Naive thymus-derived CD4-positive, alpha-beta T cell (primary cell): ENCODE measurements around the gene POP7. TPM values are rescaled to one million over a fixed set of nuclear protein-coding genes. Genes with fewer than 3 reads are reported as not detected.

ENCODE experiments used
- ATAC-seq: fragments of 150-1000 bp; cut with Tn5 transposase; 2 replicates; pipeline ENCODE4 v1.10.0; 2021; ENCODE audit warnings: mild to moderate bottlenecking, moderate library complexity
- CTCF ChIA-PET: fragments of 350-600 bp; sonication (Branson Sonifier 250); formaldehyde crosslinking; loops from one replicate; lab custom pipeline; 2021; ENCODE audit warnings: antibody characterized with exemption; lab: Charles Lee
- POLR2A ChIA-PET: fragments of 350-600 bp; sonication (Branson Sonifier 250); formaldehyde crosslinking; loops from one replicate; lab custom pipeline; 2021; ENCODE audit warnings: antibody characterized with exemption, inconsistent platforms; lab: Charles Lee
- DNase-seq, 9 donors: peaks; one replicate each; pipeline versions ENCODE4 v3.0.0 to v3.0.0-alpha.2; 2020 to 2022; ENCODE audit warnings: mixed read lengths in 1 of 9
- H3K27ac ChIP-seq: one replicate; pipeline ENCODE4 v1.7.0; 2013; ENCODE audit warnings: mild to moderate bottlenecking, low read depth, low read length, moderate library complexity
- H3K27me3 ChIP-seq, 2 donors: one replicate each; pipeline ENCODE4 v1.7.0; 2013; ENCODE audit warnings: low read length in 2 of 2, mild to moderate bottlenecking in 2 of 2, moderate library complexity in 2 of 2; ENCODE audit not compliant: control insufficient read depth in 2 of 2, insufficient read depth in 2 of 2
- H3K36me3 ChIP-seq, 3 experiments: 1 replicate in 2 of 3; 2 replicates in 1 of 3; pipeline ENCODE4 v1.7.0; 2013; ENCODE audit warnings: low read length in 3 of 3, mild to moderate bottlenecking in 3 of 3, moderate library complexity in 1 of 3; ENCODE audit not compliant: insufficient read depth in 3 of 3, control insufficient read depth in 2 of 3
- H3K4me1 ChIP-seq, 2 donors: one replicate each; pipeline ENCODE4 v1.7.0; 2013; ENCODE audit warnings: low read length in 2 of 2, mild to moderate bottlenecking in 2 of 2, moderate library complexity in 1 of 2; ENCODE audit not compliant: control insufficient read depth in 2 of 2, insufficient read depth in 2 of 2
- H3K4me3 ChIP-seq: 2 replicates; pipeline ENCODE4 v1.7.0; 2013; ENCODE audit warnings: mild to moderate bottlenecking, low read length
- H3K9me3 ChIP-seq, 3 experiments: 1 replicate in 2 of 3; 2 replicates in 1 of 3; pipeline ENCODE4 v1.7.0; 2013; ENCODE audit warnings: low read length in 3 of 3; ENCODE audit not compliant: control insufficient read depth in 2 of 3
- H3K27ac Mint-ChIP-seq, 9 donors: one replicate each; pipeline ENCODE4 v1.8.0; 2020 to 2022; ENCODE audit warnings: mixed read lengths in 9 of 9, mild to moderate bottlenecking in 8 of 9, moderate library complexity in 5 of 9, inconsistent platforms in 2 of 9
- H3K27me3 Mint-ChIP-seq, 5 donors: one replicate each; pipeline ENCODE4 v1.8.0; 2021 to 2022; ENCODE audit warnings: mixed read lengths in 5 of 5, mild to moderate bottlenecking in 1 of 5
- H3K36me3 Mint-ChIP-seq, 5 donors: one replicate each; pipeline ENCODE4 v1.8.0; 2020 to 2022; ENCODE audit warnings: mixed read lengths in 5 of 5, mild to moderate bottlenecking in 3 of 5, inconsistent platforms in 1 of 5
- H3K4me1 Mint-ChIP-seq, 7 donors: one replicate each; pipeline ENCODE4 v1.8.0; 2020 to 2022; ENCODE audit warnings: mixed read lengths in 7 of 7, mild to moderate bottlenecking in 3 of 7, inconsistent platforms in 1 of 7
- H3K4me3 Mint-ChIP-seq, 10 donors: one replicate each; pipeline ENCODE4 v1.8.0; 2020 to 2022; ENCODE audit warnings: mild to moderate bottlenecking in 10 of 10, mixed read lengths in 10 of 10, moderate library complexity in 6 of 10, inconsistent platforms in 2 of 10
- H3K9me3 Mint-ChIP-seq, 11 donors: one replicate each; pipeline ENCODE4 v1.8.0; 2020 to 2022; ENCODE audit warnings: mixed read lengths in 11 of 11, mild to moderate bottlenecking in 4 of 11, inconsistent platforms in 1 of 11, moderate library complexity in 1 of 11
- intact Hi-C, 2 donors: fragments of 100-400 bp; cut with micrococcal nuclease; formaldehyde crosslinking; loops; one replicate each; pipeline ENCODE4 v1.15.1; 2023
- polyA plus RNA-seq, 2 donors: library from polyadenylated mRNA; unstranded; fragments of 300-500 nt; fragmentation: Illumina TruSeq; gene quantifications; one replicate each; pipeline ENCODE4 v1.2.3, GENCODE V29; 2021
- total RNA-seq, 6 experiments: library from RNA in 5 of 6; stranded (reverse) in 5 of 6; gene quantifications; 1 replicate in 5 of 6; 2 replicates in 1 of 6; pipeline ENCODE4 v1.2.3 and lab custom pipeline; 2021 to 2026

POP7 gene
- total and polyA plus RNA-seq, 7 experiments from 2014 or later, result 8.9 to 56.4 (median 17.7) TPM

DNA sequence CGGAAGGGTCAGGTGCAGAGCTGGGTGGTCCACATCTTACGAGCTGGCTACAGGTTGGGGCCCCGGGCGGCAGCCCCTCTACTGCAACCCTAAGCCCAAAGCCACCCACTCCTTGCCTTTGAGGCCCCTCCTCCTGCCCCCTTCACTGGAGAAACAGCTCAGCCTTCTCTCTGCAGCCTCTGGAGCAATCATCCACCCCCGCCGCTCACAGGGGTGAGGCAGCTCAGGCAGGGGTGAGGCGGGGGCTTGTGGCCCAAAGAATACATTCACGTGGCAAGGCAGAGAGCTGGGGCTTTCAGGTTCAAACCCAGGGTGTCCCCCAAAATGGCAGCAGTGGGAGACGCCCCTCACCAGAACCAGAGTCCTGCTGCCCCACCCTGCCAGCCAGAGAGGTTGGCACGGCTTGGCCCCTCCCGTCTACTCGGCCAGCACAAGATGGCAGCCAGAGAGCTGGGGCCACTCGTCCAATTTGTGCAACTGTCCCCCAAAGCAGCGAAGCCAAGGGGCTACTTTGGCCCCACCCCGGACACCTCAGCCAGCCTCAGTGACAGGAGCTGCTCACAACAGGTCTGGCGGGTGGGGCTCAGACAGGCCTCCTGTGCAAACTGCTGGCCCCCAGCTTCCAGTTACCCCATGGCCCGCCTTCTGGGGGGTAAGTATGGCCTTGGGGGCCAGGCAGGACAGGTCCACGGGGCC is 25.2 kb upstream of the POP7 start:
- Mint-ChIP-seq H3K27me3 (no peaks in the 10 kb centered on the region), H3K36me3 (peaks cover 0 to 19% (median 0%) of the 10 kb centered on the region in 5 donors), H3K9me3 (peaks cover 0 to 1% (median 0%) of the 10 kb centered on the region in 11 donors), H3K4me3 (peak overlapping the region in 4 of 10 donors; percentile 30 to 61 (median 46)), H3K27ac (peak overlapping the region in 8 of 9 donors; percentile 12 to 90 (median 70)), H3K4me1 (peaks cover 21 to 50% (median 30%) of the 10 kb centered on the region in 7 donors)
- ChIA-PET CTCF (interaction anchor here (0.8 to 5.8 kb wide), 2 partner anchors 11 to 92 kb away, joined by 6 to 33 read pairs; no protein-coding TSS in a partner anchor), POLR2A (interaction anchor here (1.0 to 5.5 kb wide), 10 partner anchors 8 to 116 kb away, joined by 3 to 37 read pairs (median 5); partner anchors contain the start of genes FBXO24, LRCH4, MOSPD3 and POP7)
- Histone ChIP-seq H3K36me3 (peaks cover 0 to 92% (median 8%) of the 10 kb centered on the region in 3 experiments), H3K27ac (peak overlapping the region; percentile 53), H3K9me3 (no peaks in the 10 kb centered on the region), H3K27me3 (no peaks in the 10 kb centered on the region), H3K4me1 (peaks cover 0 to 22% of the 10 kb centered on the region in 2 donors), H3K4me3 (no peak overlapping the region)
- intact Hi-C loops, result no loop called here
- DNase-seq (no peak), ATAC-seq (no peak)

DNA sequence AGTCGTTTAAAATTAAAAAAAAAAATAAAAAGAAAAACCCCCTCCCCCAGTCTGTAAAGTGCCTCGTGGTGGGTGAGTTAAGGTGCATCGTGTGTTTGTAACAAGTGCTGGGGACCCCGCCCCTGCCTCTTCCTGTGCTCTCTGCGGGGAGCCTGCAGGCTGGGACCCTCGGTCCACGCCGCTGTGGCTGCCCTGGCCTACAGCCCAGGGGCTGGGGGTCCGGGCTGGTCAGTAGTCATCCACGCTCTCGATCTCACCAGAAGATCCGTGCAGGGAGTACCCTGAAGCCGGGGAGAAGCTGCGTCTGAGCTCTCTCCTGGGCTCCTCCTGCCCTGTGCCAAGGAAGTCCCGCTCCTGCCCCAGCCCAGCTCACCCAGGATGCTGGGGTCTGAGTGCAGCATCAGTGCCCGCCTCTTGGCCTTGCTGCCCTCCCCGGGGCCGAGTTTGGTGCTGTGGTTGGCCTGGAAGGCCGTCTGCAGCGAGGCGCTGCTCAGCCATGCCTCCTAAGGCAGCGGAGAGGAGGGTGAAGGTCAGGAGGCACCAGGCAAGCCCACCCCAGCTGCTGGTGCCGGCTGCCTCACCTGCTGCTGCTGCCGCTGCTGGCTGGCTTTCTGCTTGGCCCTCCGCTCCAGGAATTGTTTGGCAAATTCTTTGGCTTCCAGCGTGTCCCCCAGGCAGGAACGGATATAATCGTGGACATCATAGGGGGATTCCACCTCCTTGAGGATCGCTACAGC is 24.3 kb upstream of the POP7 start:
- Mint-ChIP-seq H3K27ac (peak overlapping the region in 8 of 9 donors; percentile 41 to 81 (median 58)), H3K36me3 (peaks cover 0 to 19% (median 0%) of the 10 kb centered on the region in 5 donors), H3K9me3 (peaks cover 0 to 1% (median 0%) of the 10 kb centered on the region in 11 donors), H3K4me3 (peak overlapping the region in 4 of 10 donors; percentile 14 to 64 (median 40)), H3K4me1 (peaks cover 16 to 45% (median 26%) of the 10 kb centered on the region in 7 donors), H3K27me3 (no peaks in the 10 kb centered on the region)
- Histone ChIP-seq H3K4me3 (no peak overlapping the region), H3K36me3 (peaks cover 0 to 98% (median 11%) of the 10 kb centered on the region in 3 experiments), H3K27ac (peak overlapping the region; percentile 53), H3K9me3 (no peaks in the 10 kb centered on the region), H3K27me3 (no peaks in the 10 kb centered on the region), H3K4me1 (peaks cover 0 to 22% of the 10 kb centered on the region in 2 donors)
- ChIA-PET CTCF (interaction anchor here (5.8 kb wide), 1 partner anchor 10 kb away, joined by 33 read pairs; no protein-coding TSS in a partner anchor), POLR2A (interaction anchor here (1.0 to 5.5 kb wide), 7 partner anchors 10 to 117 kb away, joined by 3 to 37 read pairs (median 5); partner anchors contain the start of genes FBXO24, LRCH4, MOSPD3 and POP7)
- intact Hi-C loops, result no loop called here
- DNase-seq (no peak), ATAC-seq (no peak)

DNA sequence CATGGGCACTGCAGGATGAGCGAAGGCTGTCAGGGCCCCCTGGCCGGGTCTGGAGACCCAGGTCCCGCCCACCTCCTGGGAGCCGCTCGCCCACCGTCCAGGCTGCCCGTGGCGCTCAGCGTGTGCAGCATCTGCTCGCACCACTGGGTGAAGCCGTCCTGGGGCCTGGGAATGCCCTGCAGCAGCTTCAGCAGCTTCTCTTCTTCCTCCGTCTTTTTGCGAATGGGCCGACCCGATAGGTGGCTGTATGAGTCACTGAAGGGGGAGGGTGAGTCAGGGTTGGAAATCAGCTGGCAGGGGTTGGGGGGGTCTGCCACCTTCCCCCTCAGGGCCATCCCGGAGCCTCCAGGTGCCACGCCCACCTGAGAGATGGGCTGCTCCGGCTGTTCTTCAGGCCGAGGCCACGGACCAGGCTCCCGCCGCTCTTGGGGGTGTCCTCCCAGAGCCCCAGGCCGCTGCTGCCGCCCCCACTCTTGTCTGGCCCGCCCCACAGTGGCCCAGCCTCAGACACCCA is 23.6 kb upstream of the POP7 start:
- H3K4me3 ChIP-seq, result no peak overlapping the region
- H3K27me3 ChIP-seq, result no peaks in the 10 kb centered on the region
- no peaks in the 10 kb centered on the region for H3K9me3 ChIP-seq
- no peak overlapping the region for H3K27ac ChIP-seq
- peaks cover 14 to 40% (median 22%) of the 10 kb centered on the region in 7 donors for H3K4me1 Mint-ChIP-seq
- ChIA-PET POLR2A (interaction anchor here (0.8 to 5.5 kb wide), 7 partner anchors 8 to 118 kb away, joined by 3 to 37 read pairs (median 6); partner anchors contain the start of genes FBXO24, LRCH4 and MOSPD3), CTCF (interaction anchor here (1.4 to 5.8 kb wide), 2 partner anchors 9 kb away, joined by 9 to 33 read pairs; no protein-coding TSS in a partner anchor)
- H3K4me1 ChIP-seq, result peaks cover 0 to 22% of the 10 kb centered on the region in 2 donors
- H3K27ac Mint-ChIP-seq, result no peak overlapping the region
- H3K4me3 Mint-ChIP-seq, result no peak overlapping the region
- H3K27me3 Mint-ChIP-seq, result no peaks in the 10 kb centered on the region
- H3K36me3 ChIP-seq, result peaks cover 0 to 98% (median 11%) of the 10 kb centered on the region in 3 experiments
- peaks cover 0 to 19% (median 0%) of the 10 kb centered on the region in 5 donors for H3K36me3 Mint-ChIP-seq
- intact Hi-C loops, result no loop called here
- peaks cover 0 to 1% (median 0%) of the 10 kb centered on the region in 11 donors for H3K9me3 Mint-ChIP-seq
- ATAC-seq (no peak), DNase-seq (no peak)

DNA sequence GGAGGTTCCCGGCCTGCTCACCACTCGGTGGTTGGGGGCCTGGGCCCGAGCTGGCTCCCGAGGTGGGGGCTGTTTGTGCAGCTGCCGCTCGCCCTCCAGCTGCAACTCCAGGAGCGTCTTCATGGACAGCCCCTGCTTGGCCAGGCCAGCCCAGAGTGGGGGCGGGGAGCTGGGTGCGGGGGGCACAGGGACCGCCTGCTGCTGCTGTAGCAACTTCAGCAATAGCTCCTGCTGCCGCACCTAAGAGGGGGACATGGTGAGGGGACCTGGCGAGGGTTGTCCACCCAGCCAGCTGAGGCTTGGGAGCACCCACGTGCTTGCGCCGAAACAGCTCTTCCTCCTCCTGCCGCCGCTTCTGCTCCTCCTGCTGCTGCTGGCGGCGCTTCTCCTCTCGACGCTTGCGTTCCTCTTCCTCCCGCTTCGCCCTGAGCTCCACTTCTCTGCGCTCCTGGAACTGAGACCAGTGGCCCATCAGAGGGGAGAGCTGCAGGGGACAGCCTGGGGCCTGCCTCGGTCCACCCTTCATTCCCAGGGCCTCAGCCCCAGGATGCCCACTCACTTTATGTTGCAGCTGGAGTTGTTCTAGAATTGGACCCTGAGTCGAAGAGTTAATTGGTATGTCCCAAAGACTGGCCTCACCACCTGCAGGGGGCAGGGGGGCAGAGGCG is 22.8 kb upstream of the POP7 start:
- ATAC-seq (no peak), DNase-seq (no peak)
- no peak overlapping the region for H3K4me3 ChIP-seq
- H3K27me3 ChIP-seq, result no peaks in the 10 kb centered on the region
- peak overlapping the region in 1 of 10 donors; percentile 34 for H3K4me3 Mint-ChIP-seq
- no peaks in the 10 kb centered on the region for H3K9me3 Mint-ChIP-seq
- H3K36me3 Mint-ChIP-seq, result peaks cover 0 to 13% (median 0%) of the 10 kb centered on the region in 5 donors
- CTCF ChIA-PET, result interaction anchor here (0.6 to 1.4 kb wide), 2 partner anchors 8 to 13 kb away, joined by 4 to 9 read pairs; no protein-coding TSS in a partner anchor
- no peaks in the 10 kb centered on the region for H3K27me3 Mint-ChIP-seq
- intact Hi-C loops, result no loop called here
- H3K9me3 ChIP-seq, result no peaks in the 10 kb centered on the region
- H3K4me1 Mint-ChIP-seq, result peaks cover 13 to 37% (median 20%) of the 10 kb centered on the region in 7 donors
- H3K27ac Mint-ChIP-seq, result peak overlapping the region in 2 of 9 donors; percentile 43 to 61
- POLR2A ChIA-PET, result interaction anchor here (0.6 to 5.5 kb wide), 6 partner anchors 8 to 199 kb away, joined by 3 to 37 read pairs (median 4); partner anchors contain the start of genes FBXO24 and LRCH4
- peaks cover 0 to 98% (median 16%) of the 10 kb centered on the region in 3 experiments for H3K36me3 ChIP-seq
- no peak overlapping the region for H3K27ac ChIP-seq
- peaks cover 0 to 22% of the 10 kb centered on the region in 2 donors for H3K4me1 ChIP-seq

DNA sequence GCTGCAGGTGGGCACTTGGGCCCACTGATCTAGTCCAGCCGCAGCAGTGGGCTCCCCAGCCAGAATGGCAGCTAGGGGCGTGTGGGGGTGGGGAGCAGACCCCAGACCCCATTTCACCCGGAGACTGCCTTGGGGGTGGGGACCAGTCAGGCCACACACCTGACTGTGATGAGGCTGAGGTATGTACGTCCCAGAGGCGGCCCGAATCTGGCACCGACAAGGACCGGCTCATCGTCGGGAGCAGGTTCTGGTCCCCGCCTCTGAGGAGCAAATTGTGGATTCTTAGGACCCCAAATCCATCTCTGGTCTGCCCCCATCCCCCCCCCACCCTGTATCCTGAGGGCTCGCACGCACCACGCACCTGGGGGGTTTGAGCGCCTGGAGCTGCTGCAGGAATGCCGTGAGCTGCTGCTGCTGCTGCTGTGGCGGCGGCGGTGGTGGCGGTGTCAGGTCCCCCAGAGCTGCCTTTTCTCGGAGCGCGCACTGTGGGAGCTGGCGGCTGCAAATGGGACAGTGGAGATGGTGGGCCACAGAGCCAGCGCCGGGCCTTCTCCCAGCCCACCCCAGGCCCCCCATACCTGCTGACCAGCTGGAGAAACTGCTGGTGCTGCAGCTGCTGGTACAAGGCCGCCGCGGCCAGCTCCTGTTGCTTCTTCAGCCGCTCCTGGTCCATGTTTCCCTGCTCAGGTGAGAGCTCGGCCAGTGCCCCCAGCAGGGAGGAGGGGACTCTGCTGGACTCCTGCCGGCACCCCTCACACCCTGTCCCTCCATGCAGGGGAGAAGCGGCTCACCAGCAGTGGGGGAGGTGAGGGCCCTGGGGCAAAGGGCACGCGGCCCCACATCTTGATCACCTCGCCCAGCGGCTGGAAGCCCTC is 22.0 kb upstream of the POP7 start:
- peaks cover 0 to 10% (median 0%) of the 10 kb centered on the region in 5 donors for H3K36me3 Mint-ChIP-seq
- peaks cover 0 to 1% (median 0%) of the 10 kb centered on the region in 11 donors for H3K9me3 Mint-ChIP-seq
- Histone ChIP-seq H3K27ac (no peak overlapping the region), H3K27me3 (no peaks in the 10 kb centered on the region), H3K9me3 (no peaks in the 10 kb centered on the region), H3K4me1 (peaks cover 0 to 22% of the 10 kb centered on the region in 2 donors), H3K36me3 (peaks cover 0 to 98% (median 11%) of the 10 kb centered on the region in 3 experiments), H3K4me3 (no peak overlapping the region)
- H3K4me3 Mint-ChIP-seq, result no peak overlapping the region
- ChIA-PET POLR2A (interaction anchor here (1.0 to 5.5 kb wide), 4 partner anchors 8 to 102 kb away, joined by 3 to 37 read pairs (median 7); partner anchors contain the start of genes FBXO24 and LRCH4), CTCF (interaction anchor here (0.6 to 1.4 kb wide), 2 partner anchors 7 to 12 kb away, joined by 4 to 9 read pairs; no protein-coding TSS in a partner anchor)
- no peak for DNase-seq
- no peak for ATAC-seq
- no peaks in the 10 kb centered on the region for H3K27me3 Mint-ChIP-seq
- H3K27ac Mint-ChIP-seq, result peak overlapping the region in 2 of 9 donors; percentile 43 to 61
- H3K4me1 Mint-ChIP-seq, result peaks cover 13 to 38% (median 23%) of the 10 kb centered on the region in 7 donors
- intact Hi-C loops, result no loop called here
